GM21515 (cell line): ENCODE measurements around the gene FZD4.
A peak's percentile ranks its signal among the peaks of the same experiment; 100 is the strongest.
"Not testable (repeated sequence)": the region's sequence is repeated elsewhere in the genome, so short reads cannot be mapped to it uniquely, and the experiment has no call there.

Source experiments
- ATAC-seq: cut with Tn5 transposase; IDR thresholded peaks from one replicate; pipeline ENCODE4 v1.9.1; 2021; ENCODE audit not compliant: unreplicated experiment

The FZD4 gene

DNA sequence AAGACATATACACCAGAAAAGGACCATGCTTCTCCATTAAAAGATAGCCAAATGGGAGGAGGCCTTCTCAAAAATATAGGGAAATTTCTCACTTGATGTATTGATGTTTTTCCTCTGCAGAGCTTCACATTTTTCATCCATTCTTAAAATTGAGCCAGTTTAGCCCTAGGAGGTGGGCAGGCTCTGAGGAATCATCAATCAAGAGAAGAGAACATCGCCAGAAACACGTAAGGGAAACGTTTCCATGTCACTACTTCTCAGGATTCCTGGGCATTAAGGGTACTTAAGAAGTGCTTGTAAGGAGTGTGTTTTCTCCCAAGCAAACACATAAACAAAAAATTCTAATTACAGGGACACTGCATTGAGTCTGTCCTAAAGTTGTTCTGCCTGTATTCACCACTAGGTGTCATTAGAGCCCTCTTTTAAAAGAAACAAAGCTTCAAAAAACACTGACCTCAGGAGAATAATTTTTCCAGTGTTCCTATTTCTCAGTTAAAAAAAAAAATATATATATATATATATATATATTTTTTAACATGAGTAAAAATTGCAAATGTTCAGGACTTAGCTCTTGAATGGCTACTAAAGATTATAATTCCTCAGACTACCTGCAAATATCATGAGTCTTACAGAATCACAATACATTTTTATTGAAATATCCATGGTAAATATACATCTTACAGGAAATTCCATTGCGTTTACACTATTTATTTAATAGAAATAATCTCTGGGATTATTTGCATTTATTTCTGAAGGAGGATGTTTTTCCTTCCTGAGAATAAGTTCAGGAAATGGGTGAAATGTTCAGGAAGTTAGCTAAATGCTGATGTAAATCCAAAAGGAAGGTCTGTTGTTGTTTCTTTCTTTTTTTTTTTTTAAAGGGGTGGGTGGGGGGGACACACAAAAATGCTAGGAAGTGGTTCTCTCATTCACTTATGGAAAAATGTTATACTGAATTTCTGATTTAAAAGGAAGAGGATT lies 16.0 kb downstream of the FZD4 start:
- peak; percentile 79 for ATAC-seq

DNA sequence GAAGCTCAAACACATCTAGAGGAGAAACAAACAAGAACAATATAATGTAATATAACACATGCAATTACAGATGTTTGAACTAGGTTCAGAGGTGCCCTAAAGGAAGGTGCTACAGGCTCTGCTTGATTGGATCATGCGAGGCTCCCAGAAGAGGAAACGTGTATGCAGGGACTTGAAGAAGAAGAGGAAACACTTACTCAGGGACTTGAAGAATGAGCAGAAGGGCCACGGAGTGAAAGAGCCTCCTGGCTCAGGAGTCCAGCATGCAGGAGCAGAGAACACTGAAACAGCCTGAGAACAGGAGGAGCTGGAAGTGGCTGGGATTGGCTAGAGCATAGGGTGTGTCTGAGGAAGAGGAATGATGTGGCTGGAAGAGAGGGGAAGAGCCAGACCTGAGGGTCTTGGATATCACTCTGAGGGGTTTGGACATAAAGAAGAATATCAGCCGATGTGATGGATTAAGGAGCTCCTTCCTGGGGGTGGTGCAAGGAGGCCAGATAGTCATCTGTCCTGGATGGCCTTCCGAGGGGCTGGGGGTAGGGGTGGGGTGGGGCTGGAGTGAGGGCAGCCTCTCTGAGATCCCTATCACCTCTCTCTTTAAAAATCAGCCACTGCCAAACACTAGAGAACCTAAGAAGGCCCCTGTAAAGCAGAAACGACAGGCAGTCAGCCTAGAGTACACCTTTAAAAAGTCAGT lies 16.8 kb downstream of the FZD4 start:
- ATAC-seq = peak; percentile 14

DNA sequence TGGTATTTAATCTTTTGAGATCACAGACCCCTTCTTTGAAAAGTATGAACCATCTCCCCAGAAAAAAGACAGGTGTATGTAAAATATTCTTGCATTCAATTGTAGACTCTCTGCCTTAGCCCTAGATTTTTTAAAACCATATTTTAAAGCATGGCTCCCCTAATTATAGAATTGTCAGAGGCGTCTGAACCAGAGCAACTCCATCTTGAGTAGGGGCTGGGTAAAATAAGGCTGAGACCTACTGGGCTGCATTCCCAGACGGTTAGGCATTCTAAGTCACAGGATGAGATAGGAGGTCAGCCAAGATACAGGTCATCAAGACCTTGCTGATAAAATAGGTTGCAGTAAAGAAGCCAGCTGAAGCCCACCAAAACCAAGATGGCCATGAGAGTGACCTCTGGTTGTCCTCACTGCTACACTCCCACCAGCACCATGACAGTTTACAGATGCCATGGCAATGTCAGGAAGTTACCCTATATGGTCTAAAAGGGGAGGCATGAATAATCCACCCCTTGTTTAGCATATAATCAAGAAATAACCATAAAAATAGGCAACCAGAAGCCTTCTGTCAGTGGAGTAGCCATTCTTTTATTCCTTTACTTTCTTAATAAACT lies 17.9 kb downstream of the FZD4 start:
- not testable (repeated sequence) for ATAC-seq

DNA sequence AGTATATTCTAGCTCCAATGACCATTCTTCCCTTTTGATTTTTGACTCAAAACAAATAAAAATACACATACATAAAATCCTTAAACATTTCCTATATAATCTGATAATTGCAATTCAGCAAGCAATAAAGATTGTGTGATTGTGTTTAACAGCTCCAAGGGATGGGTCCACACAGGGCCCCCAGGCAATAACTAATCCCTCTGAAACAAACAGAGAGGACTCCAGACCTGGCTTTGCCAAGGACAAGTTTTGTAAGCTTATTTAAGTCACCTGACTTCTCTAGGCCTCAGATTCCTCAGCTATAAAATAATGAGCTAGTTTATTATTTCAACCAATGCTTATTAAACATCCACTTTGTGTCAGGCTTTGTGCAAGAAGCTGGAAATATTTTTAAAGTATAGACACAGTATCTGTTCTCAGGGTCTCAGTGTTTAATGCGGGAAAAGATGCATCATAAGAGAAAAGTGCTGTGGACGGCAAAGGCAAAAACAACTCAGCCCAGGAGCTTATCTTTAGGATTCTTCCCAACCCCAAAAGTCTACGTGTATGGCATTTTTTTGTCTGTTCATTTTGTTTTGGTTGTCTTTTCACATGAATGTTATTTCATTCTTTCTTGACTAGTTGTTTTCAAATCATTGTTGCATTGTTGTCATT lies 20.1 kb downstream of the FZD4 start:
- ATAC-seq = no peak

DNA sequence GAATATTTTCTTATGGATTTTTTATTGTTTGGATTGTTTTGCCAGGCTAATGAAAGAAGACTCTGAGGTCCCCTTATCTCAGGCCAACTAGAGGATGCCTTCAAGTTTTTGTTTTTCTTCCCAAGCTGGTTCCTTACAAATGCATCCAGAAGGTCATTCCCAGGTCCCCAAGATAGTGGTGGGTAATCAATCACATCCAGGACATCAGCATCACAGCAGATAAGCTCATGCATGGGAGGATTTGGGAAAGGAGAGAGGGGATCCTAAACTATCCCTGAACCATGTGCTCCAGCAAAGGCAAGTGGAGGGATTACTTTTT lies 20.7 kb downstream of the FZD4 start:
- no peak for ATAC-seq

DNA sequence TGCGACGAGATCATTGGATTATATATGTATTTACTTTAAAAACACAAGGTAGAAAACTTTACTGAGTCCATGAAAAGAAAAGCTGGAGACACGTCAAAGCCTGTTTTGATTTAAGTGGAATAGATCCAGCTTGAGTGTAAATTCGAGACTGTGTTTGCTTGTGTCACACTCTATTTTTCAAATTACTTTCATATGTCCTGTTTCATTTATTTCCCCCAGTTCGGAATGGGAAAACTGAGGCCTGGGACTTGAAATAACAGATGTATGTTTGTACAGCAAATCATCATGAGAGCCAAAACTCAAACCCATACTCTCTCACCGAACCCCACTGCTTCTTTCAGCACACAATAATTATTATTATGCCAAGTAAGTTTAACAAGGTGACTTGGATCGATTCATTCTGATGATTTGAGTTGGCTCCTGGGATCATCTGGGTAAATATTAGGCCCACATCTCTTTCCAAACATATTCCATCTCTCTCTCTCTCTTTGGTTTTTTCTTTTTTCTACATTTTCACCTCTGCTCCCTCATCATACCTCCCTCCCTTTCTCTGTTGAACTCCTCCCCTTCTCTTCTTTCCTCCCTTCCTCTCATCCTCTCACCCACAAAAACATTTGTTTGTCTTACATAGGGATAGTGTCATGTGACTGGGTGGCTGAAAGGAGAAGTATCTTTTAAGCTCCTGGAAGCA lies 21.2 kb downstream of the FZD4 start:
- no peak for ATAC-seq

DNA sequence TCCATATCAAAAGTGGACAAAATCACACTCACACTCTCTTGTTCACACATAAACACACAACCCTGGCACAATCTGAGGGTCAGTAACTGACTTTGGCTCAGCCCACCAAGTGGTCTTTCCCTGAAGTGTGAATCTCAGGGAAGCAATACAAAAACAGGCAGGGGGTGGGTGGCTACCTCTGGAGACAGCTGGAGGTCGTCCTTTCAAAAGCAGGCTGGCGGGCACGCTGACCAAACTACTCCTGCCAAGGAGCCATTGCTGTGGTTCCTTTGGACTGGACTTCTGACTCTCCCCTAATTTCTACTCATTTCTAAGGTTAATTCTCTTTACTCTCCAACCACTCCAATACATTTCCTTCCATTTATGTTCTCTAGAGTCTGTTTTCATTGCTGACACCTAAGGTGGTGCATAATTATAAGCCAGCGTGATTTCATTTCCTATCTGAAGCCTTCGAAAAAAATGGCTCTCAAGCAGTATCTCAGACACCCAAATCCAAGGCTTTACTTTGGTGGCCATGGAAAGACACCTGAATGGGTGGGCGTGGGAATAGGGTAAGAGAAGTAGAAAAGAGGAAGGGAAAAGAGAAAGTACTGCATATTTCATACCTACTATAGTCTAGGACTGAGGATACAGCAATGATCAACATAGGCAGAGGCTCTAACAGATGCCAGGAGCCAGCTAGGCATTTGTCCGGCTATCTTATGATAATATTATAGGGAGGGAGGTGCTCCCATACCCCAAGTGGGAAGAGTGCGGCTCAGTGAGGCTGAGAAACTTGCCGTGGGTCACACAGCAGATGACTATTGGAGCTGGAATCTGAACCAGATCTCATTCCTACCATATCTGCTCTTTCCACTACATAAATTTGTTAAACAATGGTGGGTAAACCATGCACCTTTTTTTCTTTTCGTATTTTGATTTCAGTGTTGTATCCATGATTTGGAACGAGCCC lies 22.0 kb downstream of the FZD4 start:
- ATAC-seq = no peak

DNA sequence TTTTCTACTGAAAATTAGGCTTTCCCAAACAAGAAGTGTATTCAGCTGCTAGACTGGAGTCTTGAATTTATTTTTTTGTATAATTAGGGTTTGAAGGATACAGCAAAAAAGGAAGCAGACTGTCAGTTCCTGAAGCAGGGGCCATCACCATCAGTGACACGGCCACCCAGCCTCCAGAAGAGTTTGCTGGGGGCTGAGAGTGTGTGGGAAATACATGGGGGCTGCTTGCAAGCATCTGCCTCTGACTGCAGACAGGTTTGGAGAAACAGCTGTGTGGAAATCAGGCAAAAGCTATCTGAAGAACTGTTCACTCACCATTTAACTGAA lies 23.0 kb downstream of the FZD4 start:
- no peak for ATAC-seq

DNA sequence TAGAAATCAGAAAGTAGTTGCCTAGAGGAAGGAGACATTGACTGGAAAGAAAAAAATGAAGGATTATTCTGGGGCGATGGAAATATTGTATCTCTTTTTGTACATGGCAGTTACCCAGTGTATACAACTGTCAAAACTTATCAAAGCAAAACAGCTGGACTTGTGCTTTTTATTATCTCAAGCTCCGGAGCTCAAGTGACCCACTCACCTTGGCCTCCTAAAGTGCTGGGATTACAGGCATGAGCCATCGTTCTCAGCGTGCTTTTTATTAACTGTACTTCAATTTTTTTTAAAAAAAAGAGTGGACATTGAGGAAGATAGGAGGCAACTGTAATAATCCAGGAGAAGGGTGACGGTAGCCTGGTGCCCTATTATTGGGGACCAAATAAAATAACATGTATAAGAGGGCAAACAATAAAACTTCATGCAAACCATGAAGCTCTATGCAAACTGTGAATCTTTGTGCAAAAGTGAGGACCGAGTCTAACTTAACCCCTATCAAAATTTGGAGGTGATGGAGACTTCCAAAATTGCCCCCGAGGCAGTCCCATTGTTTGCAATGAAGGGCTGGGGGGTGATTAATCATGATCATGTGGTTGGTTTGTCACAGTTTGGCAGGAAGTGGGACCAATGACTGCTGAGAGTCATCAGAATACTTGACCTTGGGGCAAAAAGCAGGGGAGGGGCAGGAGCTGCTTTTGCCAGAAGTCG lies 23.5 kb downstream of the FZD4 start:
- ATAC-seq = no peak

DNA sequence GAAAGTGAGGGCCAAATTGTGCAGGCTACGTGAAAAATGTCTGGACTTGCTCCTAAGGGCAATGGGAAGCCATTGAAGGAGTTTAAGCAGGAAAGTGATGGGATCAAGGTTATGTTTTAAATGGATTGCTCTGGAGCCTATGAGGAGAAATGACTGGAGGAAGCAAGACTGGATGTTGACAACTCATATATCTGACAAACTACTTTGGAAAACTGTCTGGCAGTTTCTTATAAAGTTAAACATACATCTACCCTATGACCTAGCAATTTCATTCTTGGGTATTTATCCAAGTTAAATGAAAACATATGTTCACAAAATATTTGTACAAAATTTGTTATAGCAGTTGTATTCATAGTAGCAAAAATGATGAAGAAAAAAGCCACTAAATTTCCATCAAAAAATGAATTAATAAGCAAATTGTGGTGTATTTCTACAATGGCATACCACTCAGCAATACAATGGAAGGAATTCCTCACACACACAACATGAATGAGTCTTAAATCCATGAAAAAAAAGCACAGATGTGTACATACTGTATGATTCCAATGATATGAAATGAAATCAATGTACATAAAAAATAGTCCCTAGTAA lies 24.1 kb downstream of the FZD4 start:
- no peak for ATAC-seq

DNA sequence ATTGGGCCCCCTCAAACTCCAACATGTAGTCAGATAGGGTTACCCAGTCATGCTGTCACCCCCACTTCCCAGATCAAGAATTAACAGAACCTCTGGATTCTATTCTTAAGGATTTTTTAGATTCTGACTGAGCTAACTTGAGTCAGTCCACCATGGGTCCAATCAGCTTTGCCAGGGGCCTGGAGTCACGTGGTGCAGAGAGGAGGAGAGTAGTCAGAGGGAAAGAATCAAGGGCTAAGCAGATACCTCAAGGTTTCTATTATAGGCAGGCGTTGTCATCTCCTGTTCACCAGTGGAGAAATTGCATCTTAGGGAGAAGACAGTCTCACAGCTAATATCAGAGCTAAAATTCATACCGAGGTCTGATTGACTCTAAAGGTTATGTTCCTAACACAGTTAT lies 28.2 kb downstream of the FZD4 start:
- ATAC-seq = no peak

DNA sequence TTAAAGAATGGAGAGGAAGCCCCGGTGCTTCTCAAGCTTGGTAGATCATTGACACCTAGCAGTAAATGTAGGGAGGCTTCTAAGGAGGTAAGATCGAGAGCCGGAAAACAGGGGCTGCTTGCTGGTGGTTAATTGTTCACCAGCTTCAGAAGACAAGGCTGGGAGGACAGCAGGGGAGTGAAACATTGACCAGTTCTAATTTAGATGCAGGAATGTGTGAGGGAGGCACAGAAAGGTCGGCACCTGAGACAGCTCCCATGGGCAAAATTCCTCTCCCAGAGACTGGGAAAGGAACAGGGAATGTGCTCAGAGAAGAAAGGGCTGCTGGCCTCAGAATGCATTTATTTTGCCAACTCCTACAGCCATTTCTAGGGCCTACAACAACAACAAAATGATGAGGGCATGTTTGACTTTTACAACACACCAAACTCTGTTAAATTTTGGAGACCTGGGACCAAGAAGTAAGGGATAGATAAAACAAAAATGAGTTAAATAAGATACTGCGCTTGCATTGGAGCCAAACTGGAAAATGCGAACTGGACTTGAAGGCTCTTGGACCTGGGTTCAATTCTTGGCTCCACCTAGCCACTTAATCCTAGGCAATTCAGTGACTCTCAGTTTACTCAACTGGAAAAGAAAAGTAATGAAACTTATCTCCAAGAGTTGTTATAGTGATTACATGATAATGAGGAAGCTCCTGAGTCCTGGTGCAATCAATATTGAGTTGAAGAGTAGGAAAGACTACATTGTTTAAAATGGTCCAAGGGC lies 31.0 kb downstream of the FZD4 start:
- ATAC-seq = no peak

DNA sequence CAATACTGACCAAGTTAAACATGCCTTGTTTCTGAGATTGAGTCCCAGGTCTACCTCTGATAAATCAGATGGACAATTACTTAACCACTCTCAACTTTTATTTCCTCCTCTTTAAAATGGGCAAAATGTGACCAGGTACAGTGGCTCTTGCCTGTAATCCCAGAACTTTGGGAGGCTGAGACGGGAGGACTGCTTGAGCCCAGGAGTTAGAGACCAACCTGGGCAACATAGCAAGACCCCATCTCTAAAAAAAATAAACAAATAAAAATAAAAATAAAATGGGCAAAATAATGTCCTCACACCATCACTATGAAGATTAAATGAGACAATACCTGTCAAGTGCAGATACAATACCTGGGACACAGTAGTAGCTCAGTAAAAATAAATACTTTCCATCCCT lies 33.0 kb downstream of the FZD4 start:
- no peak for ATAC-seq

DNA sequence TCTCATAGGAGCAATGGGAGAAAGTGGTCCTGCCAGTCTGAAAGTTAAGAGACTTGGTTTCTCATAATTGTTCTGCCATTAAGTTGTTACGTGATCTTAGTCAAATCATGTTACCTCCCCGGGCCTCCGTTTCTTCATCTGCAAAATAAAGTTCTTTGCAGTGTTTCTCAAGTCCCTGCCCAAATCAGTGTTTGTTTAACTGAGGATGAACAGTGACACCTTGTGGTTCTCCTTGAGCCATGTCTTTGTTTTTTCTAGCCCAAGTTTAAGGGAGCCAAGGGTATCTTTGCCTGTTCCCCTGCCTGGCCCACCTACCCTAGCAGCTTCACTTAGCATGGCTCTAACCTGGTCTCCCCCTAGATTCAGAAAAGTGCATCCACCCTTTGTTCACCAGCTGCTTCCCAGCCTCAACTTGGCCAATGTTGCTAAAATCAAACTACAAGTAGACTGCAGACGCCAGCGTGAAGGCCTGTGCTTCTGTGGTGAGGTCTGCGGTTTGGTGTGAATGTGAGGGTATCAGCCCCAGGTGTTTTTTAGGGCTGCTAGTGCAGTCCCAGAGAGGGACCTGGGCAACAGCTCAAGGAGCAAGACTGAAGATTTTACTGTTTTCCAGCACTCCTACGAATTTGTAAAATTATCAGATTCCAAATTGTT lies 35.5 kb downstream of the FZD4 start:
- ATAC-seq = no peak

DNA sequence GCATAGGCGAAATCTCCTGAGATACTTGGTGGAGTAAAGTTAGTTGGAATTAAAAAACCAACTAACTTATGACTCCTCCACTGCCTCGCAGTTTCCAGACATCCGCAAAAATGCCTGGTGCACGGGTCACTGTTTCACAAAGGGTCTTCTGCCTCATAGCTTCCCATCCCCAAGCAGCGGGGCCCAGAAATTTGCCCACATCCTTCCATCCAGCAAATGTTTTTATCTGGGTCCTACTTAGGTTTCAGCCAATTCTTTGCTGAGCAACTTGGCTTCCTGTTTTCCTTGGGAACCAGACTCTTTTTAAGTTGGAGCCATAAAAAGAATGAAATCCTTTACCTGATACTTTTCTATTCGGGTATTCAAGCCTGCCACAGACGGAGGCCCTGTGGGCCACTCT lies 36.2 kb downstream of the FZD4 start:
- no peak for ATAC-seq

DNA sequence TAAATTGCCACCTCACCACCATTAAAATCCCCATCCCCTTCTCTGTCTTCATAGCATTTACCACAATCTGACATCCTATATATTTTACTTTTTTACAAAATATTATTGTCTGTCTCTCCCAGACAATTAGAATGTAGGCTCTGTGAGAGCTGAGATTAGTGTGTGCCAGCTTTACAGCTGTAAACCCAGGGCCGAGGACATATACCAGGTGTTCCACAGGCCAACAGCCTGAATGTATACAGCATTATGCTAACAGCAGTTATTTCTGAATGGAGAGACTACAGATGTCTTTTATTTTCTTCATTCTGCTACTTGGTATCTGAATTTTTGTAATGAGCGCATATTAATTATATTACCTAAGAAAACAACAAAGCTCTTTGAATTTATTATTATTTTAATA lies 36.7 kb downstream of the FZD4 start:
- no peak for ATAC-seq

DNA sequence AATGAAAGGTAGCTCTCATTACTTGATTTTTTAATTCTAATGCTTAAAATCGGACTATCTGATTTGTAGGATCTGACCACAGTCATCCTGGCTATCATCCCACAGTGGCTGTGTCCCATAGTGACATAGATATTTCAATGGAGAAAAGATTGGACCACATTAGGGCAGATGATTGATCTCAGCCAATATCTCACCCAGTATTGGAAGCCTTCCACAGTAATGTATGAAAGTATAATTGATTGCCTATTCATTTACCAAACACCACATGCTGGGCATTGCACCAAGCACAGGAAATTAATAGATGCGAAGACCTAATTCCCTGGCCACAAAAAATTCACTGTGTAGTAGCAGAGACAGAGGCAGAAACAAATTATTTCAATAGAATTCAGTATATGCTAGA lies 37.6 kb downstream of the FZD4 start:
- ATAC-seq = no peak

DNA sequence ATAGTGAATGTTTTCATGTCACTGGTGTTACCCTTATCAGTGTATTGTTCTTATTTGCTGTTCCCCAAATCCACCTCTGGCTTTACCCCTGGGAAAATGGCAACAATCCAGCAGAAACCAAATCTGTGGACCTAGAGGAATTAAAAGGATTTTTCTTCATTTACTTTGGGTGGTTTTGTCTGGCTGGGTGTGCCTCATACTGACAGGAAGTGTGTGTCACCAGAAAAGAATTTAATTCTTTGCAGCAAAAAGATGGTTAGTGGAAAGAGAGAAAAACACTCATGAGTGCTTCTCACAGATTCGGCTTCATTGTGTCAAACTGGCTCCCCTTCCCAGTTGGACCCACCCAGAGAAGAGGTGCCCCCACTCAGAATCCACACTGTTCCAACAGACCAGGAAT lies 38.9 kb downstream of the FZD4 start:
- ATAC-seq = no peak
